A549 (cell line): ENCODE data around the gene EAF1.

ENCODE experiments used
- CTCF ChIP-seq: fragments of >200 bp; sonication (Bioruptor Twin); formaldehyde crosslinking; IDR thresholded peaks from 3 replicates; pipeline ENCODE4 v1.5.1; 2016
- EP300 ChIP-seq, 2 experiments: fragments of >200 bp; sonication (Bioruptor Twin); formaldehyde crosslinking; IDR thresholded peaks; 2 replicates in 1 of 2; 3 replicates in 1 of 2; pipeline ENCODE4 v1.6.1; 2016 to 2017
- HDAC2 ChIP-seq: fragments of 200-600 bp; sonication (generic); IDR thresholded peaks from 2 replicates; pipeline ENCODE4 v1.6.1; 2016
- HOXA7 ChIP-seq: fragments of 250-450 bp; sonication (Bioruptor Pico); IDR thresholded peaks from 2 replicates; pipeline ENCODE4 v1.5.0; 2020; ENCODE audit warnings: mild to moderate bottlenecking, moderate library complexity
- JUN ChIP-seq, 2 experiments: fragments of >200 bp; sonication (Bioruptor Twin); formaldehyde crosslinking; IDR thresholded peaks; 2 replicates in 1 of 2; 3 replicates in 1 of 2; pipeline ENCODE4 v1.6.1; 2016 to 2017
- JUNB ChIP-seq: fragments of >200 bp; sonication (Bioruptor Twin); formaldehyde crosslinking; IDR thresholded peaks from 2 replicates; pipeline ENCODE4 v1.6.1; 2016
- MAX ChIP-seq: IDR thresholded peaks from 2 replicates; pipeline ENCODE4 v1.6.1; 2012
- MYC ChIP-seq: IDR thresholded peaks from 2 replicates; pipeline ENCODE4 v1.6.1; 2012; ENCODE audit warnings: mild to moderate bottlenecking, inconsistent platforms, low read length, improper control_type of control experiment, borderline replicate concordance
- NFE2L2 ChIP-seq: fragments of 150-350 bp; conservative IDR thresholded peaks from 2 replicates; pipeline ENCODE4 v1.6.1; 2014; ENCODE audit warnings: low read length
- POLR2A ChIP-seq: IDR thresholded peaks from 2 replicates; pipeline ENCODE4 v1.6.1; 2012; ENCODE audit warnings: mild to moderate bottlenecking, low read length
- RNF2 ChIP-seq: fragments of 200-600 bp; sonication (generic); IDR thresholded peaks from 2 replicates; pipeline ENCODE4 v1.6.1; 2016; ENCODE audit warnings: low read depth, mild to moderate bottlenecking, antibody characterized with exemption, moderate library complexity, borderline replicate concordance
- TF ChIP-seq, protein P1 (sequence below): IDR thresholded peaks from 2 replicates; pipeline ENCODE4 v1.6.1; 2012; ENCODE audit warnings: low read depth, borderline replicate concordance

DNA sequence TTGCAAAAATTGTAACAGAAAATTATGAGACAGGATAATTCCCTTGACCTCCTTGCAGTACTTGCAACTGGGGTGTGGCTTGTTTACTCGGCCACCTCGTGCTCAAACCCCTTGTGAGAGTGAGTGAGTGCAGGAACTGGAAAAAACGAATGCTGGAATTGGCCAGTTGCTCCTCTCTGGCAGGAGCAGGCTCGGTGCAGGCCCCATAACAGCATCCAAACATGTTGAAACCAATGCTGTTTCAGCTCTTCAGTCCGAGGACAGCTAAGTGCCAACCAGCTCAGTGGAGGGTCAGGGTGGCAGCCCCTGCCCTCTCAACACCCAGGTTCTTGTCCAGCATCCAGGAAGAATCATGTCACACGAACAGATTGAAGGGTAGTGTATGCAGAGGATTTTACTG lies 36.9 kb upstream of the EAF1 start:
- no peak for TF ChIP-seq CTCF
- TF ChIP-seq HDAC2 = no peak
- no peak for TF ChIP-seq POLR2A
- no peak for TF ChIP-seq MAX
- TF ChIP-seq, protein P1, sequence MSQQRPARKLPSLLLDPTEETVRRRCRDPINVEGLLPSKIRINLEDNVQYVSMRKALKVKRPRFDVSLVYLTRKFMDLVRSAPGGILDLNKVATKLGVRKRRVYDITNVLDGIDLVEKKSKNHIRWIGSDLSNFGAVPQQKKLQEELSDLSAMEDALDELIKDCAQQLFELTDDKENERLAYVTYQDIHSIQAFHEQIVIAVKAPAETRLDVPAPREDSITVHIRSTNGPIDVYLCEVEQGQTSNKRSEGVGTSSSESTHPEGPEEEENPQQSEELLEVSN = no peak
- no peak for TF ChIP-seq JUNB
- TF ChIP-seq HOXA7 (CRISPR knock-in tag) = no peak
- TF ChIP-seq MYC = no peak
- no peak for TF ChIP-seq RNF2
- TF ChIP-seq NFE2L2 = no peak
- no peak for TF ChIP-seq JUN (IDR thresholded peaks at IDR 0.05)
- no peak for TF ChIP-seq EP300 (IDR thresholded peaks at IDR 0.05)
